HG02571 (cell line): Measurements from ENCODE around the gene GPX6.
A peak's percentile ranks its signal among the peaks of the same experiment; 100 is the strongest.
"Not testable (repeated sequence)": the region's sequence is repeated elsewhere in the genome, so short reads cannot be mapped to it uniquely, and the experiment has no call there.

Source experiments
- ATAC-seq: cut with Tn5 transposase; IDR thresholded peaks from one replicate; pipeline ENCODE4 v1.9.1; 2021; ENCODE audit warnings: mild to moderate bottlenecking, moderate library complexity; ENCODE audit not compliant: unreplicated experiment

Gene GPX6

GRCh38 chr6:28525496-28526039 lies 10.0 kb upstream of the GPX6 start, which contains the start of gene GPX5:
Gene GPX5, plus strand, starts transcription at chr6:28525881. Its CDS starts 133 bp downstream, at chr6:28526014.
- no peak for ATAC-seq

GRCh38 chr6:28523241-28523622 lies 7.6 kb upstream of the GPX6 start:
- ATAC-seq, result no peak

GRCh38 chr6:28522594-28523240 lies 7.1 kb upstream of the GPX6 start:
- no peak for ATAC-seq

GRCh38 chr6:28517964-28518363 lies 2.4 kb upstream of the GPX6 start:
- no peak for ATAC-seq

- ATAC-seq, result not testable (repeated sequence)
Observed at GRCh38 chr6:28512387-28512786, 3.2 kb downstream of the GPX6 start.

- ATAC-seq, result no peak
Observed at GRCh38 chr6:28511628-28512300, 3.8 kb downstream of the GPX6 start.

- no peak for ATAC-seq
Observed at GRCh38 chr6:28506807-28507475, 8.7 kb downstream of the GPX6 start.

- no peak for ATAC-seq
Observed at GRCh38 chr6:28505733-28506132, 9.9 kb downstream of the GPX6 start.

GRCh38 chr6:28502709-28503305 lies 12.8 kb downstream of the GPX6 start:
- ATAC-seq, result not testable (repeated sequence)

GRCh38 chr6:28502136-28502535 lies 13.5 kb downstream of the GPX6 start:
- ATAC-seq, result not testable (repeated sequence)

GRCh38 chr6:28501259-28501658 lies 14.3 kb downstream of the GPX6 start:
- no peak for ATAC-seq

GRCh38 chr6:28497893-28498292 lies 17.7 kb downstream of the GPX6 start:
- ATAC-seq, result no peak

GRCh38 chr6:28497306-28497705 lies 18.3 kb downstream of the GPX6 start:
- no peak for ATAC-seq

- ATAC-seq, result no peak
Observed at GRCh38 chr6:28496099-28496779, 19.4 kb downstream of the GPX6 start.

GRCh38 chr6:28491984-28492317 lies 23.6 kb downstream of the GPX6 start:
- ATAC-seq, result no peak

GRCh38 chr6:28490205-28490890 lies 25.2 kb downstream of the GPX6 start:
- no peak for ATAC-seq

GRCh38 chr6:28489366-28490204 lies 26.0 kb downstream of the GPX6 start:
- peak; percentile 71 for ATAC-seq

GRCh38 chr6:28488916-28489365 lies 26.7 kb downstream of the GPX6 start:
- ATAC-seq, result no peak

- no peak for ATAC-seq
Observed at GRCh38 chr6:28486988-28487742, 28.4 kb downstream of the GPX6 start.
